Activated T-helper 2 cell treated with anti-CD3 and anti-CD28 coated beads, Interferon-gamma antibody, Interleukin-2, Interleukin-4, amounts not matched to agents 10 μg/mL and 5 μg/mL and 100 μg/mL, durations not matched to agents 14 hours and 24 hours and 36 hours (primary cell): ENCODE data around the gene TIMM13. TPM values are rescaled to one million over a fixed set of nuclear protein-coding genes. Genes with fewer than 3 reads are reported as not detected.

ENCODE experiments used
- DNase-seq: peaks from one replicate; pipeline ENCODE4 v3.0.0; 2021; ENCODE audit warnings: low spot score
- H3K27ac Mint-ChIP-seq: one replicate; pipeline ENCODE4 v1.8.0; 2021; ENCODE audit warnings: mixed read lengths
- H3K27me3 Mint-ChIP-seq: one replicate; pipeline ENCODE4 v1.8.0; 2021; ENCODE audit warnings: low read depth, mixed read lengths
- H3K36me3 Mint-ChIP-seq: one replicate; pipeline ENCODE4 v1.8.0; 2021; ENCODE audit warnings: low read depth, mixed read lengths
- H3K4me1 Mint-ChIP-seq: one replicate; pipeline ENCODE4 v1.8.0; 2021; ENCODE audit warnings: low read depth, mixed read lengths
- H3K4me3 Mint-ChIP-seq: one replicate; pipeline ENCODE4 v1.8.0; 2021; ENCODE audit warnings: low read depth, mild to moderate bottlenecking, moderate library complexity, mixed read lengths
- H3K9me3 Mint-ChIP-seq: one replicate; pipeline ENCODE4 v1.8.0; 2021; ENCODE audit warnings: mixed read lengths
- intact Hi-C: fragments of 100-400 bp; cut with micrococcal nuclease; formaldehyde crosslinking; loops from one replicate; pipeline ENCODE4 v1.15.1; 2023
- total RNA-seq: library from RNA; stranded (reverse); gene quantifications from 2 replicates; pipeline ENCODE4 v1.2.3, GENCODE V29; 2022

The TIMM13 gene
- total RNA-seq, 1 donor from 2014 or later: 139 TPM

- intact Hi-C loops: no loop called here
- no peaks in the 10 kb centered on the region for H3K9me3 Mint-ChIP-seq
- H3K4me1 Mint-ChIP-seq: no peaks in the 10 kb centered on the region
- H3K27me3 Mint-ChIP-seq: no peaks in the 10 kb centered on the region
- H3K27ac Mint-ChIP-seq: no peak overlapping the region
- no peak for DNase-seq
- H3K36me3 Mint-ChIP-seq: peaks cover 44% of the 10 kb centered on the region
- no peak overlapping the region for H3K4me3 Mint-ChIP-seq
Observed at GRCh38 chr19:2433854-2434253, 6.5 kb upstream of the TIMM13 start.

DNA sequence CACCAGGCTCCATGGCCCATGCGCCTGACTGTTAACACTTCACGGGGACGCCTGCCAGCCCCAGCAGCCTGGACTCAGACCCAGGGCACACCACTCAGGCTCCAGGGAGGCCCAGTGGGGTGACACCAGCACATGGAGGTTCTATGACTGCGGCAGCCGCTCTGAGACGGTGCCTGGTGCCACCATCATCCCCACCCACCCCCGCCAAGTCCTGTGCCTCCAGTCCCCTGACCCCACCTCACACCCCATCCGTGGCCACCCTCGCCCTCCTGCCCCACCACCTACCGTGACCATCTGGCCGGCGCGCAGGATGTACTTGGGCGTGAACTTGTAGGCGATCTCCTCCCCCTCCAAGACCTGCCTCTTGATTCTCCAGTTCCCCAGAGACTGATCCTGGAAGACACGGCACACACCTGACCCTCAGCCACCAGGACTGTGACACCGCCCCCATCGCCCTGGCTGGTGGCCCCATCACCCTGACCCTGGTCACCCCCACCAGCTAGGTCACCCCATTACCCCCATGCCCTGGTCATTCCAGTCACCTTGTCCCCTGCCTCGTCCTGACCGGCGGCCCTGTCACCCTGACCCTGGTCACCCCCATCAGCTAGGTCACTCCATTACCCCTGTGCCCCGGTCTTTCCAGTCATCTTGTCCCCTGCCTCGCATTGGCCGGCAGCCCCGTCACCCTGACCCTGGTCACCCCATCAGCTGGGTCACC is 4.9 kb upstream of the TIMM13 start:
- intact Hi-C loops: no loop called here
- DNase-seq: no peak
- H3K27me3 Mint-ChIP-seq: no peaks in the 10 kb centered on the region
- H3K36me3 Mint-ChIP-seq: peaks cover 47% of the 10 kb centered on the region
- peaks cover 3% of the 10 kb centered on the region for H3K4me1 Mint-ChIP-seq
- no peaks in the 10 kb centered on the region for H3K9me3 Mint-ChIP-seq
- H3K27ac Mint-ChIP-seq: no peak overlapping the region
- H3K4me3 Mint-ChIP-seq: no peak overlapping the region

DNA sequence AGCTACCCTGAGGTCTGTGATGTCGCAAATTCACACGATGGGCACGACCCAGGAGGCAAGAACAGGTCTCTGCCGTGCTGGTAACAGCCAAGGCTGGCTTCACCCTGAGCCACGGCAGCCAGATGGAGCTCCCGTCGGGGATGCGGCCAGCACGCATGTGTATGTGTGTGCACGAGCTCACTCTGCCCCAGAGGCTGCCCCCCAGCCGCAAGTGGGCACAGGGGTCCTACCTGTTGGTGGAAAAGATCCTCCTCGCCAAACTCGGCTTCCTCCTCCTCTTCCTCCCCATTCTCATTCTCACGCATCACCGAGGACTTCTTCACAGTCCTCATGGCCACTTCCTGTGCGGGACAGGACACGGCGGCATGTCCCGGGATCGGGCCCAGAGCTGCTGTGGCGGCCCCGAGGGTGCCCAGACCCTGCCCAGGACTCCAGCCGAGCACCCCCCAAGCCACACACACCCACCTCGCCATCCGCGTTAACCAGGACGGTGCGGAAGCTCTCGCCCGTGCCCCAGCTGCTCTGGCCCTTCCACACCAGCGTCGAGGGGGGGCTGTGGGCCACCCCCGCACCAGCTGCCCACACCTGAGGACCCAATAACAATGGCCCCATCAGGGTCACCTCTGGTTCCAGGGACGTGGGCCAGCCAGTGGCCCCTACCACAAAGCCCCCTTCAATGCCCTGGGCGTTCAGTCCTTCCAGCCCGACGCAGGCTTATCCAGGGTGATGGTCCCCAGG is 4.1 kb upstream of the TIMM13 start:
- Mint-ChIP-seq H3K27me3 (no peaks in the 10 kb centered on the region), H3K9me3 (no peaks in the 10 kb centered on the region), H3K27ac (no peak overlapping the region), H3K36me3 (peaks cover 52% of the 10 kb centered on the region), H3K4me3 (no peak overlapping the region), H3K4me1 (peaks cover 3% of the 10 kb centered on the region)
- intact Hi-C loops: no loop called here
- no peak for DNase-seq

DNA sequence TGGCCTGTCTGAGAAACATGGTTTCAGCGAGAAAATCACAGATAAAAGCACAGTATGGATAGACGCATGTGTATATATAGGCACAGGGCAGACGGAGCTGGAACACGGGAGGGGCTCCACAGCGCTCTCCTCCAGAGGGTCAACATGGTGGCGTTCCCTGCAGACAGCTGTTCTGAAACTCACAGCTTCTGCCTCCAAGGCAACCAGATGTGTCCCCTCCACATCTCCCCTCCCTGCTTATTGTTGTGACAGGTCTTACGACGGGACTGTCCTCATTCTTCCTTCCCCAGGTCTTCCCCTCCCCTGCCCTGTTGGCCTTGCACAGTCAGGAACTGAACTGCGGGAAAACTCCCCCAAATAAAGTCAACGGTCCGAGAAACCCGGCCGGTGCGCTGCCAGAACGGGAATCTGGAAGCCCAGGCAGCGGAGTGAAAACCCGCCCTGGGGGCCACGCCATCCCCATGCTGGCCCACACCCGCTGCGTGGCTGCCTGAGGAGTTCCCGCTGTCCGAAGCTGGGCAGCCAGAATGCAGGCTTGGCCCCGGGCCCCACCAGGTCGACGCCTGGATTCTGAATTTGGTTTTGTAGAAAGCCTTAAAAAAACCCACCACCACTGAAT is 2.6 kb upstream of the TIMM13 start:
- H3K4me3 Mint-ChIP-seq: no peak overlapping the region
- intact Hi-C loops: no loop called here

DNA sequence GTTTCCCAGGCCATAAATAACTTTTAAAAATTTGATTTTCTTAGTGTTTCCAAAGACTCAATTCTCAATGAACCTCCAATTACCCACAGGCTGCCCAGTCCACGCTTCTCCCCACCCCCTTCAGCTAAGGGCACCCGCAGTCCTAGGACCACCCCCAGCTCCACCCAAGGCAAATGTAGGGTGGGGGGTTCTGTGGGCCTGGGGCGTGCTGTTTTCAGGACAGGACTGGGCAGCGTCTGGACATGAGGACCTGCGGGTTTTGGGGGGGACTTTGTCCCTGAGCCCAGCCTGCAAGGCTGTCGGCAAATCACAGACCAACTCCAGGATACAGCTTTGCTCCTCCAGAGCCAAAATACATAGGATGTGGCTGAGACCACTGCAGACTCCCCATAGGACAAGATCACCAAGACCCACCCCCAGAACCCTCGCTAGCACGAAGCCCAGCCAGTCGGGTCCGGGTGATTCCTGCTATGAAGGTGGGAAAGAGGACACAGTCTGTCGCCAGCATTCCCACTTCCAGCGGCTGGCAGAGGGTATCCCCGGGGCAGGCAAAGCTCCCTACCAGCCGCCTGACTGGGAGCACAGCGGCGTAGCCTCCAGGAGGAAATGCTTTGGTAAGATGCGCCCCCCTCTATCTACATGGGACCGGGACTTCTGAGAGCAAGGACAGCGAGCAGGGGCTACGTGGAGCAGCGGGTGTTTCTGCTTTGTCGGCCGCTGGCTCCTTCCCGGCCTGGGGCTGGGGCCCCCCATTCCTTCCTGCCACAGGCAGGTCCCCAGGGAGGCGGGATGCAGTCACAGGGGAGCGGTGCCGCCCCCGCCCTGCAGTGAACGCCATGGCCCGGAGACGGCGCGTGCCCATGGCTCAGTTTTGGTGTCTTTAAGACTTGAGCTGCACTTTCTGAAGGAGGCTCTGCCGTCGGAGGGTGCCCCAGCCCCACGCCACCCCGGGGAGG is 1.6 kb upstream of the TIMM13 start:
- Mint-ChIP-seq H3K9me3 (no peaks in the 10 kb centered on the region), H3K4me3 (no peak overlapping the region), H3K27ac (no peak overlapping the region), H3K36me3 (peaks cover 49% of the 10 kb centered on the region), H3K4me1 (peaks cover 4% of the 10 kb centered on the region), H3K27me3 (no peaks in the 10 kb centered on the region)
- DNase-seq: no peak
- intact Hi-C loops: no loop called here

More for the DNA sequence above, 2.6 kb upstream of the TIMM13 start:
- peaks cover 4% of the 10 kb centered on the region for H3K4me1 Mint-ChIP-seq
- H3K27me3 Mint-ChIP-seq: no peaks in the 10 kb centered on the region
- no peaks in the 10 kb centered on the region for H3K9me3 Mint-ChIP-seq
- no peak overlapping the region for H3K27ac Mint-ChIP-seq
- H3K36me3 Mint-ChIP-seq: peaks cover 53% of the 10 kb centered on the region
- no peak for DNase-seq

DNA sequence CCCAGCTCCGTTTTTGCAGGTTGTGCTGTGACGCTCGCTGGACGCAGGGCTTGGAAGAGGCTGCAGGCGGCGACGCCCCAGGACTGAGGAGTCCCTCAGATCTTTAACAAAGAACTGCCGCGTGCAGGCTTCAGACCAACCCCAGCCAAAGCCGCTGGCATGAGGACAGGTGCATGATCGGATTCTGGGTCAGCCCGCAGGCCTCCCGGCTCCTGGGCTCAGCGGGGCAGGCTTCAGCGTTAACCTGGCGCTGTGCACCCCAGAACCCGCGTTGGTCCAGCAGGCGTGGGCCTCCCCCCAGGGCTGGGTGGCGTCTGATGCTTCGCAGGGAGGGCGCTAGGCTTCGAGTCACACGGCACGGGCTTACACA is 920 bp upstream of the TIMM13 start:
- intact Hi-C loops: no loop called here
- peak overlapping the region; percentile 95 for H3K4me3 Mint-ChIP-seq
- no peaks in the 10 kb centered on the region for H3K27me3 Mint-ChIP-seq
- no peaks in the 10 kb centered on the region for H3K9me3 Mint-ChIP-seq
- DNase-seq: no peak
- H3K36me3 Mint-ChIP-seq: peaks cover 49% of the 10 kb centered on the region
- H3K4me1 Mint-ChIP-seq: peaks cover 4% of the 10 kb centered on the region
- H3K27ac Mint-ChIP-seq: no peak overlapping the region

DNA sequence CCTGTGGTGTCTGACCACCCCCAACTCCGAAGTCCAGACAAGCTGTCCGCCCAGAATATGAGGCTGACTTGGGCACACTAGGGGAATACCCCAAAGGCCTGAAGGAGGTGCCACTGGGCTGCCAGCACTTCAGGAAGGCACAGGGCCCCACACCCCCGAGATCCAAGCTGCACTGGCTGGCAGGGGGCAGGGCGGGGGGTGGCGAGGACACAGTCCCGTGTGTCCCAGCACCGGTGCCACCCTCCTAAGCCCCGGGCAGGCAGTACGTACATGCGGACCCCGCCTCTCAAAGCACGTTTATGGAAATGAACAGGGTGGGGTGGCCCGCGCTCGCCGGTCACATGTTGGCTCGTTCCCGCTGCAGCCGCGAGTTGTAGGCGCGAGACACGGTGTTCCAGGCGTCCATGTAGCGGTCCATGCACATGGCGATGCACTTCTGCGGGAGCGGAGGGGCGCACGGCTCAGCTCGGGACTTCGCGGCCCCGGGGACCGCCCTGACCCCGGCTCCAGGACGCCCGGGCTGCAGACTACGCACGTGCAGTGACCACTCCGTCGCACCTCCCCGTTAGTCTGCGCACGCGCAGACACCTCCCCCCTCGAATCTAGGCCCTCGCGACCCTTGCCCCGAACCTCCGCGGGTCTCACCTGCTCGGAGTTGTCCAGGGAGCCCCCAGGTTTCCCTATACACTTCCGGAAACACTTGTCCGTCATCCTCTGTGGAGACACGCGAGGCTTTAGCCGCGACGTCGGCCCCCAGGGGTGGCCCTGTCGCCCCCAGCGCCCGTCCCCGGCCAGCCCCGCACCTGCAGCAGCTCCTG is 566 bp downstream of the TIMM13 start:
- H3K9me3 Mint-ChIP-seq: no peaks in the 10 kb centered on the region
- H3K4me3 Mint-ChIP-seq: peak overlapping the region; percentile 95
- peak overlapping the region; percentile 96 for H3K27ac Mint-ChIP-seq

DNA sequence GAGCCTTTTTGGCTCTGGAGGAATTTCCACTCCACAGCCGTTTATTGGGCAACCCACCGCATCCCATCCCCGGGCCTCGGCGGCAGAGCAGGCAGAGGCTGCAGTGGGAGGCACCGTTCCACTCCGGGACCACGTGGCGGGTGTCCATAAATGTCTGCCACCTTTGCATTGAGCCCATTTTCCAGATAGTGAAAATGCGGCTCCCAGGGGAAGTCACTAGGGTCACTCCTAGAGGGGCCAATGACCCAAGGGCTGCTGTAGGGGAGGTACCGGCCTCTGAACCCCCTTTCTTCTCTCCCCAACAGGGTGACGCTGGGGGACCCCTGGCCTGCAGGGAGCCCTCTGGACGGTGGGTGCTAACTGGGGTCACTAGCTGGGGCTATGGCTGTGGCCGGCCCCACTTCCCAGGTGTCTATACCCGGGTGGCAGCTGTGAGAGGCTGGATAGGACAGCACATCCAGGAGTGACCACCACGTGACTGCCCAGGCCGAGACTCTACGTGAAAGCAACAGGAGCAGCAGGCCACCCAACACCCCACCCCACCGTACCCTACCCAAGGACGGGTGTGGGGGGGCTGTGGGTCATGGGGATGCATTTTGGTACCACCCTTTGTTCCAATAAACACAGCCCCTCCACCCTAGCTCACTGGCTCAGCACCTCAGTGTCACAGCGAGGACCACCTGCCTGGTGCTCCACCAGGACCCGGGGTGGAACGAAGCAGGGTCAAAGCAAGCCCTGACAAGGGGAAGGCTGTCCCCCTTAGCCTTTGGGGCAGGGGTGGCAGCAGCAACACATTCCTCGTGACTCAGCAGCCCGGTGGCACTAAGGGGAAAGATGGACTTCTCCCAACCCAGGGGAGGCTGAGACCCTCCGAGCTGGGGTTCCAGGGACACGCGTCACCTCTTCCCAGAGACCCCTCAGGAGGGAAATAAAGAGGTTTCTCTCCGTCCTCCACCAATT is 1.5 kb downstream of the TIMM13 start:
- H3K4me1 Mint-ChIP-seq: peaks cover 4% of the 10 kb centered on the region
- no peak for DNase-seq
- peak overlapping the region; percentile 81 for H3K27ac Mint-ChIP-seq
- peak overlapping the region; percentile 95 for H3K4me3 Mint-ChIP-seq
- intact Hi-C loops: no loop called here
- H3K36me3 Mint-ChIP-seq: peaks cover 35% of the 10 kb centered on the region
- no peaks in the 10 kb centered on the region for H3K9me3 Mint-ChIP-seq
- no peaks in the 10 kb centered on the region for H3K27me3 Mint-ChIP-seq

More for the DNA sequence above, 566 bp downstream of the TIMM13 start:
- peak; percentile 52 for DNase-seq
- H3K27me3 Mint-ChIP-seq: no peaks in the 10 kb centered on the region
- H3K4me1 Mint-ChIP-seq: peaks cover 4% of the 10 kb centered on the region
- intact Hi-C loops: loop anchor here (1.0 kb wide), 1 partner anchor 30 kb away; no protein-coding TSS in a partner anchor
- peaks cover 44% of the 10 kb centered on the region for H3K36me3 Mint-ChIP-seq

DNA sequence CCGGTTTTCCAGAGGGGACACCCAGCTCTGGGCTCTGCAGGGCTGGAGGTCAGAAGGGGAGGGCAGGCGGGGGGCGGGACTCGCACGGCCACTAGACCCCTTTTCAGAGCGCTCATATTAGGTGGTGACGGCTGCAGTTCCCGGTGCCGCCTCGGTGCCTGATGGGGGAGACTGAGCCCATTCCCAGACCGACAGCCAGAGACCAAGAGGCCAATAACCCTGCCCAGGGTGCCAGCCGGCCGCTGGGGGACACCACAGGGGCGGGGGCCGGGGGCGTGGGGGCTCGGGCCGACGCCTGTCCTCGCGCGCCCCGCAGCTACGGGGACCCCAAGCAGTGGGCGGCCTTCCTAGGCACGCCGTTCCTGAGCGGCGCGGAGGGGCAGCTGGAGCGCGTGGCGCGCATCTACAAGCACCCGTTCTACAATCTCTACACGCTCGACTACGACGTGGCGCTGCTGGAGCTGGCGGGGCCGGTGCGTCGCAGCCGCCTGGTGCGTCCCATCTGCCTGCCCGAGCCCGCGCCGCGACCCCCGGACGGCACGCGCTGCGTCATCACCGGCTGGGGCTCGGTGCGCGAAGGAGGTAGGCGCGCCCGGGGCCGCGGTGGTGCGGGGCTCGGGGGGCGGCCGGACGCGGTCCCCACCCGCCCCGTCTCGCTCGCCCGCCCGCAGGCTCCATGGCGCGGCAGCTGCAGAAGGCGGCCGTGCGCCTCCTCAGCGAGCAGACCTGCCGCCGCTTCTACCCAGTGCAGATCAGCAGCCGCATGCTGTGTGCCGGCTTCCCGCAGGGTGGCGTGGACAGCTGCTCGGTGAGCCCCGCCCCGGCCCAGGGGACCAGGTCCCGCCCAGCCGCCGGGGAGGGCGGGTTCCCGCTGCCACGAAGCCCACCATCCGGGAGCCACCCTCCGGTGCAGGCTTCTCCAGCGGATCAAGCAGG is 2.4 kb downstream of the TIMM13 start:
- no peak for DNase-seq
- peaks cover 28% of the 10 kb centered on the region for H3K36me3 Mint-ChIP-seq
- intact Hi-C loops: no loop called here
- H3K9me3 Mint-ChIP-seq: no peaks in the 10 kb centered on the region
- H3K4me1 Mint-ChIP-seq: peaks cover 4% of the 10 kb centered on the region
- no peaks in the 10 kb centered on the region for H3K27me3 Mint-ChIP-seq
- peak overlapping the region; percentile 21 for H3K4me3 Mint-ChIP-seq
- H3K27ac Mint-ChIP-seq: no peak overlapping the region

DNA sequence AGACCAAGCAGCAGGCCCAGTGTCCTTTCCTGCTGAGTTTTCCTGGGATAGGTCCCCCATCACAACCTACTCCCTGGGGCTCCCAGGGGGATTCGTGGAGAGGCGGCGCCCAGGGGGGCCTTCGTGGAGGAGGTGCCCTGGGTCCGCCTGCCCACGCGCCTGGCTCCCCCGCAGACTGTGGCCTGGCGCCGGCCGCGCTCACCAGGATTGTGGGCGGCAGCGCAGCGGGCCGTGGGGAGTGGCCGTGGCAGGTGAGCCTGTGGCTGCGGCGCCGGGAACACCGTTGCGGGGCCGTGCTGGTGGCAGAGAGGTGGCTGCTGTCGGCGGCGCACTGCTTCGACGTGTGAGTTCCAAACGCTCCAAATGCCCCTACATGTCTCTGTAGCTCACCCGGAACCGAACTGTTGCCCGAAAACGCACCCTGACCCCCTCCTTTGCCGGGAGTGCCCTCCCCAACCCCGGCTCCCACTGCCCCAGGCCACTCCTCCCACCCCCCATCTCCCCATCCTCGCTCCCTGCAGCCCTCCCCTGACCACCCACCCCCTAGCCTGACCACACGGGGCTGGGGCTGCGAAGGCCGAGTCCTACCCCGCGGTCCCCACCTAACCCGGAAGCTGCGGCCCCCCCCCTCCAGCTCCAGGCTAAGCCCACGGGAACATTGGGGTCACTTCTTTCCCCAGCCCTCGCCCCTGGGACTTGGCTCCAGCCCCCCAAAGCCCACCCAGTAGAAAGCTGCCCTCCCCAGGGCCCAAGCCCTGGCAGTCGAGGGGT is 3.3 kb downstream of the TIMM13 start:
- intact Hi-C loops: no loop called here

More for the DNA sequence above, 3.3 kb downstream of the TIMM13 start:
- Mint-ChIP-seq H3K4me3 (peak overlapping the region; percentile 37), H3K4me1 (peaks cover 4% of the 10 kb centered on the region), H3K27me3 (no peaks in the 10 kb centered on the region), H3K9me3 (no peaks in the 10 kb centered on the region), H3K27ac (no peak overlapping the region), H3K36me3 (peaks cover 24% of the 10 kb centered on the region)
- no peak for DNase-seq
